Activated T-cell treated with anti-CD3 and anti-CD28 coated beads, Interleukin-2, amount 50 U/mL, for 24 hours (primary cell): ENCODE data around the gene NOTCH2.
"Not testable (repeated sequence)": the region's sequence is repeated elsewhere in the genome, so short reads cannot be mapped to it uniquely, and the experiment has no call there.

ENCODE experiments used
- DNase-seq: peaks from one replicate; pipeline ENCODE4 v3.0.0-alpha.2; 2020
- H3K27ac Mint-ChIP-seq: 2 replicates; pipeline ENCODE4 v1.8.0; 2020; ENCODE audit warnings: mild to moderate bottlenecking, mixed read lengths
- H3K27me3 Mint-ChIP-seq: 2 replicates; pipeline ENCODE4 v1.8.0; 2020; ENCODE audit warnings: mixed read lengths
- H3K36me3 Mint-ChIP-seq: 2 replicates; pipeline ENCODE4 v1.8.0; 2020; ENCODE audit warnings: low read depth, mixed read lengths
- H3K4me1 Mint-ChIP-seq: 2 replicates; pipeline ENCODE4 v1.8.0; 2020; ENCODE audit warnings: low read depth, mixed read lengths
- H3K4me3 Mint-ChIP-seq: 2 replicates; pipeline ENCODE4 v1.8.0; 2020; ENCODE audit warnings: mild to moderate bottlenecking, moderate library complexity, mixed read lengths
- H3K9me3 Mint-ChIP-seq: 2 replicates; pipeline ENCODE4 v1.8.0; 2020; ENCODE audit warnings: mixed read lengths

Gene NOTCH2

GRCh38 chr1:120096981-120097545 is 27.6 kb upstream of the NOTCH2 start:
- H3K4me1 Mint-ChIP-seq, H3K36me3 Mint-ChIP-seq, H3K27ac Mint-ChIP-seq, H3K9me3 Mint-ChIP-seq, H3K4me3 Mint-ChIP-seq, H3K27me3 Mint-ChIP-seq, DNase-seq: not testable (repeated sequence)

DNA sequence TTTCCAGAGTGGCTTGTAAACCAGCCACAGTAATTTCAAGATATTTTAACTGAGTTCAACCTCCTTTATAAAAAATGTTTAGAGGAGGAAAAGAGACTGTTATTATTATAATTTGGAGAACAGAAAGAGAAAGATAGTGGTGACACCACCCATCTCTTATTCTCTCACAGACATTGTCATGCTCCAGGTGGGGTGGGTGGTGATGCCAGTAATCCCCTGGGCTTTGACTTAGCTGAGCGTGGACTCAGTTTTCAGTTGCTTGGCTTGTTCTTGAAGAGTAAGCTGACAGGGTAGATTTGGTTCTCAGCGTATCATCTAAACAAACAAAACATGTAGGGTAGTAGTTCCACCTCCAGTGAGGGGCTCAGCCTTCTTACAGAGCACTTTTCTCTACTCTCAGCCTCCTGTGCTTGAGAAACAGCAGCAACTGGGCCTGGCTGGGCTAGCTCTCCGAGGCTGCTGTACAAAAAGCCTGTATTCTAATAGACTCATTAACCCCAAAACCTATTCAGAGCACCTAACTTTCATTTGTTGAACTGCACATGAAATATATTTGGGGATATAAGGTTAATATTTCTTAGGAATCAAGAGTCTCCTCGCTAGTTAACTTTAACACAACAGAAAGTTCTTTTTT is 24.2 kb upstream of the NOTCH2 start:
- not testable (repeated sequence) for H3K4me1 Mint-ChIP-seq, H3K4me3 Mint-ChIP-seq, DNase-seq, H3K36me3 Mint-ChIP-seq, H3K27me3 Mint-ChIP-seq, H3K27ac Mint-ChIP-seq, H3K9me3 Mint-ChIP-seq

DNA sequence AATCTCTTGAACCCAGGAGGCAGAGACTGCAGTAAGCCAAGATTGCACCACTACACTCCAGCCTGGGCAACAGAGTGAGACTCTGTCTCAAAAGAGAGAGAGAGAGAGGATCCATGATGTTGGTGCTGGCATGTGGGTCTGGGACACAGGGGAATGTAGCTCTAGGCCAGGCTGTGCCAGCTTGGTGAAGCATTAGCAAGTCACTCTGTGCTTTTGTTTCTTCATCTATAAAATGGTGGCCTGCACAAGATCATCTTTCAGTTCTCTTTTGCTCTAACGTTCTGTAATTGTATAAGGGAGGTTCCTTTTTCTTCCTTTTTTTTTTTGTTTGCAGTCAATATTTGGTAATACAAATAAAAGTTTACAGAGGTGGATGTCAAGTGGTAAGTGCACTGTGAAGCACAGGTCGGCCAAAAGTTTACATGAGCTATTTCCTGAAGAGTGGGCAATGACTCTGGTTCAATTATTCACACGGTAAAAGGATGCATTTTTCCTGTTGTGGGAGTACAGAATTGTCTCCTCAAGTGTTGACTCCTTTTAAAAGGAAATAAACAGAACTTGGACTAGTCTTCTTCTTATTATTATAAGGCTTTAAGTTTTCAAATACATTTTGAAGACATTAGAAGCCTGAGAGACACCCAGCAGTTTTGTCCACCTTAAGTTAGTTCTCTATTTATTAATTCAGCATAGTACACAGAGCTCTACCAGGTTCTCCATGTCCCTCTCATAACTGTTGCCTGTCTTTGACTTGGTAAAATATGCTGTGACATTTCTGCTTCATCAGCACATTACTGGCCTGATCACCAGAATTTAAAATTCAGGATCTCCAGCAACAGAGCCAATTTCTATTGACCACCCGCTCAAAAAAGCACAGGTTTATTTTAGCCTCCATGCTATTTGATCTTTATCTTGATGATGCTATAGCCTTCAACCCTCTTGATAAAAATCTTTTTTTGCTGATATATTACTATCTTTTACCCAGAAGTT is 23.1 kb upstream of the NOTCH2 start:
- not testable (repeated sequence) for H3K4me3 Mint-ChIP-seq

GRCh38 chr1:120090830-120091229 is 21.4 kb upstream of the NOTCH2 start:
- not testable (repeated sequence) for H3K4me3 Mint-ChIP-seq, H3K4me1 Mint-ChIP-seq, H3K9me3 Mint-ChIP-seq, H3K27me3 Mint-ChIP-seq, H3K27ac Mint-ChIP-seq, H3K36me3 Mint-ChIP-seq, DNase-seq

More for the DNA sequence above, 23.1 kb upstream of the NOTCH2 start:
- H3K36me3 Mint-ChIP-seq, H3K9me3 Mint-ChIP-seq, H3K27me3 Mint-ChIP-seq, DNase-seq, H3K27ac Mint-ChIP-seq, H3K4me1 Mint-ChIP-seq: not testable (repeated sequence)

GRCh38 chr1:120087959-120088358 is 18.5 kb upstream of the NOTCH2 start:
- not testable (repeated sequence) for H3K4me1 Mint-ChIP-seq, H3K27me3 Mint-ChIP-seq, H3K9me3 Mint-ChIP-seq, H3K36me3 Mint-ChIP-seq
- peak overlapping the region; percentile 20 for H3K4me3 Mint-ChIP-seq
- DNase-seq: peak; percentile 35
- H3K27ac Mint-ChIP-seq: peak overlapping the region; percentile 80

DNA sequence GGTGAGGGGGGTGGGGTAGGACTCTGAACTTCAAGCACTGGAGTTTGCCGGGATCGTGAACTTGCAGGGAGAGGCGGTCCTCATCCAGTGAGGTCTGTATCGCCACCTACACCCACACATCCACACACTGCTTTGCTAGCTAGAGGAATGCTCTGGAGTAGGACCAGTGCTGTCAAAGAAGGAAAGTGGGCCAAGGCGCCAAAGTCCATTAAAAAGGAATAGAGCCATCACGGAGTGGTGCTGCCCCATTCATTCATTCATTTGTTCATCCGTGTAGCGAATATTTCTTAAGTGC is 405 bp upstream of the NOTCH2 start:
- not testable (repeated sequence) for H3K36me3 Mint-ChIP-seq, H3K27ac Mint-ChIP-seq, DNase-seq, H3K4me1 Mint-ChIP-seq, H3K4me3 Mint-ChIP-seq, H3K27me3 Mint-ChIP-seq, H3K9me3 Mint-ChIP-seq

DNA sequence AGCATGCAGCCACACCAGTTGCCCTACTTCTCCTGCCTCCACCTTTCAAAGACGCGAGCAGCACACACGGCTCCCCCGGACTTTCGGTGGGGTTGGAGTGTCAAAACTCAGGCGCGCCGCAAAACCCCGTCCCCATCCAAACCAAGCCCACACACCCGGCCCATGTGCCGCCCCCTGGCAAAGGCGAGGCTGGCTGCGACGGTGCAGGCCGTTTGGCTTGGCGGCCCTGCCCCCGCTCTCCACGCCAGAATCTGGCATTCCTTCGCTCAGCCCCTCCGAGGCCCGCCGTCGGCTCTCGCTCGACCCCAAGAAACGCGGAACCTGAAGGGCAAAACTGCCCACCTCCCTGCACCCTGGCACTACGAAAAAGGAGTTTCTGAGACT is 787 bp downstream of the NOTCH2 start:
- H3K36me3 Mint-ChIP-seq, DNase-seq, H3K27ac Mint-ChIP-seq, H3K4me1 Mint-ChIP-seq, H3K9me3 Mint-ChIP-seq, H3K27me3 Mint-ChIP-seq: not testable (repeated sequence)
- peak overlapping the region; percentile 73 for H3K4me3 Mint-ChIP-seq

- H3K9me3 Mint-ChIP-seq, H3K36me3 Mint-ChIP-seq, H3K27me3 Mint-ChIP-seq, DNase-seq, H3K27ac Mint-ChIP-seq, H3K4me3 Mint-ChIP-seq, H3K4me1 Mint-ChIP-seq: not testable (repeated sequence)
Measured at GRCh38 chr1:120048208-120048607, 21.3 kb downstream of the NOTCH2 start.

- not testable (repeated sequence) for H3K9me3 Mint-ChIP-seq, H3K27ac Mint-ChIP-seq, H3K36me3 Mint-ChIP-seq, H3K27me3 Mint-ChIP-seq, DNase-seq, H3K4me1 Mint-ChIP-seq, H3K4me3 Mint-ChIP-seq
Measured at GRCh38 chr1:120041771-120042170, 27.7 kb downstream of the NOTCH2 start.

- not testable (repeated sequence) for H3K36me3 Mint-ChIP-seq, DNase-seq, H3K27me3 Mint-ChIP-seq, H3K27ac Mint-ChIP-seq, H3K4me1 Mint-ChIP-seq, H3K9me3 Mint-ChIP-seq, H3K4me3 Mint-ChIP-seq
Measured at GRCh38 chr1:120032253-120032652, 37.2 kb downstream of the NOTCH2 start.

- H3K27me3 Mint-ChIP-seq, DNase-seq, H3K9me3 Mint-ChIP-seq, H3K27ac Mint-ChIP-seq, H3K36me3 Mint-ChIP-seq, H3K4me1 Mint-ChIP-seq, H3K4me3 Mint-ChIP-seq: not testable (repeated sequence)
Measured at GRCh38 chr1:120023791-120024190, 45.7 kb downstream of the NOTCH2 start.

DNA sequence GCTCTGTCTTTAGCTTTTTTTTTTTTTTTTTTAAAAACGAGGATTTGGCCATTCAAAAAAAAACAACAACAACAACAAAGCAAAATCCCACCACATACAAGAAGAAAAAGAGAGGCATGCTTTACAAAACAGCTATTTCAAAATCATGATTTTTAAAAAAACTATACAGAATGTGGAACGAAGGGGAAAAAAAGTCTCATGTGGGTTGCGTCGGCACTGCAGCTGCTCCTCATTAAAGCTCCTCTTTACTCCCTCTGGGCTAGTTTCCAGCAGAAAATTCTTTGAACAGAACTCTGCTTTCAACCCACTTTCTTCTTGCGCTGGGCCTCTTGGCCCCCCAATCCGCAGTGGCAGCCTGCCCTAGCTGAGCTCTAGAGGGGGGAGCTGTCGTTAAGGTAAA is 54.5 kb downstream of the NOTCH2 start:
- H3K27ac Mint-ChIP-seq, H3K4me1 Mint-ChIP-seq, DNase-seq, H3K9me3 Mint-ChIP-seq, H3K36me3 Mint-ChIP-seq, H3K4me3 Mint-ChIP-seq, H3K27me3 Mint-ChIP-seq: not testable (repeated sequence)

DNA sequence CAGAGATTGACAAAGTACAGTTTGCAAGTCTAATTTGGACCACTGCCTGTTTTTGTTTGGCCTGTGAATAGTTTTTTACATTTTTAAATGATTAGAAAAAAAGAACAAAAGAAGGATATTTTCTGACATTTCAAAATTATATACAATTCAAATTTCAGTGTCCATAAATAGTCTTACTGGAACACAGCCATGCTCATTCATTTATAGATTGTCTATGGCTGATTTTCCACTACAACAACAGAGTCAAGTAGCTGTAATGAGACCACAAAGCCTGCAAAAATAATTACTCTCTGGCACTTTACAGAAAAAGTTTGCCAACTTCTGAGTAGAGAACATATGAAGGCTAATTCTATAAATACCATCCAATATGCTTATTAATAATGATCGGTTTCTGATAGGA is 61.1 kb downstream of the NOTCH2 start:
- H3K4me1 Mint-ChIP-seq, H3K9me3 Mint-ChIP-seq, H3K36me3 Mint-ChIP-seq, H3K4me3 Mint-ChIP-seq, H3K27ac Mint-ChIP-seq, H3K27me3 Mint-ChIP-seq, DNase-seq: not testable (repeated sequence)

DNA sequence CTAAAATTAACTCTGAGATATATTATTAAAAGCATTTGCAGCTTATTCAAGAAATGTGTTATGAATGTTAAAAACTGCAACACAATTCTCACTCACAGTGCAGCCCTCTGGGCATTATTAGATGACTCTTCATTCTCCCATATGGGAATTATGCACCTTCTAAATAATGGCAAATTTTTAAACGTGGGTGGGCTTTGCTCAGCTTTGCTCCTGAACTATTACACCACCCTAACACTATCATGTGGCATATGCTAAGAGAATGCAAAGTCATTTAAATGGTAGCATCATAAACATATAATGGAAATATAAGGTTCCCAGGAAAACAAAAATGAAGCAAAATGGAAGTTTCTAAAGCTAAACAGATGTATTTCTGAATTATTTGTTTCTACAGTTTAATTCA is 61.6 kb downstream of the NOTCH2 start:
- H3K27ac Mint-ChIP-seq: not testable (repeated sequence)

DNA sequence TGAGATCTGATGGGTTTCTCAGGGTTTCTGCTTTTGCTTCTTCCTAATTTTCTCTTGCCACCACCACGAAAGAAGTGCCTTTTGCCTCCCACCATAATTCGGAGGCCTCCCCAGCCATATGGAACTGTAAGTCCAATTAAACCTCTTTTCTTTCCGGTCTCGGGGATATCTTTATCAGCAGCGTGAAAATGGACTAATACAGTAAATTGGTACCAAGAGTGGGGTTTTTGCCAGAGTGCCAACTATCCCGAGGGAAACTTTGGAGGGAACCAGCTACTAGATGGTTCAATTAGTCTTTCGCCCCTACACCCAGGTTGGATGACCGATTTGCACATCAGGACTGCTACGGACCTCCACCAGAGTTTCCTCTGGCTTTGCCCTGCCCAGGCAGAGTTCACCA is 68.4 kb downstream of the NOTCH2 start:
- H3K27me3 Mint-ChIP-seq, H3K9me3 Mint-ChIP-seq, H3K4me1 Mint-ChIP-seq, DNase-seq, H3K27ac Mint-ChIP-seq, H3K4me3 Mint-ChIP-seq: not testable (repeated sequence)
- H3K36me3 Mint-ChIP-seq: peaks cover 22% of the 10 kb centered on the region

More for the DNA sequence above, 61.6 kb downstream of the NOTCH2 start:
- DNase-seq, H3K4me3 Mint-ChIP-seq, H3K4me1 Mint-ChIP-seq, H3K27me3 Mint-ChIP-seq, H3K36me3 Mint-ChIP-seq, H3K9me3 Mint-ChIP-seq: not testable (repeated sequence)
